ENCODE results near the gene FOXE3. TPM values are rescaled to one million over a fixed set of nuclear protein-coding genes. Genes with fewer than 3 reads are reported as not detected.

Gene FOXE3
- total and polyA plus RNA-seq, 10 of the 15 experiments (the other 5 are each of a cell fraction or from before 2014, with no cell fraction given) = 0.13 TPM; not detected in 9

DNA sequence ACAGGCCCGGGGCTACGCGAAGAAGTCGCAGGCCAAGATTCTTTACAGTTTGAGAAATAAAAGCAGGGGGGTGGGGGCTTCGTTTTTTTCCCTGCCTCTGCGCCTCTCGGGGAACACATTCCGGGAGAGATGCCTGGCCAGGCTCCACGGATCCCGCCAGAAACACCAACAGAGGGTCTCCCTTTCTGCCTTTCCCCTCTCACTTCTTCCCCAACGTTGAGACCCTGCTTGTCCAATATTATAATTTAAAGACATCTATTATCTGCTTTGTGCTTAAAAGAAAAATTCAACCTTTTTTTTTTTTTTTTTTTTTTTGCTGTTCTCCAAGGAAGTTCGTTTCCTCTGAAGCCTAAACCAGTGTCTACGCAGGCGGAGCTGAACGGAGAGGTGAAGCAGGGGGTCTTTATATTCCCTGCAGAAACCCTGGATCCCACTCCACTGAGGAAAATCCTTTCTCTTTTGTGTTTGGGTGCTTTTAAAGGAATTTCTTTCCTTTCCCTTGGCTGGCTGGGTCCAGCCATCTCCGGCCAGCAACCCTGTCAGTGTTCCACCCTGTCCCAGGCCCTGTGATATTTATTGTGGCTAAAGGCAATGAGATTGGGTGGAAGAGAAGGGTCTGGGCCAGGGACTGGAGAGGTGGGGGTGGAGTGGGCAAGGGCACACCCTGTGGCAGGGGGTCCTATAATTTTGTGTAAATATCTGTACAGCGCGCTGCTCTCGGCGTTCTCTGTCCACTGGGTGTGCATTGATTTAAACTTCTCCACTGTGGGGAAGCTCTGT, 23.9 kb downstream of the FOXE3 start:
- ChIA-PET POLR2A (no interaction called here), SMC1A (ENCODE audit: uncharacterized antibody, unreplicated experiment) (no interaction called here), CTCF (interaction anchor here (0.7 to 0.9 kb wide), 2 partner anchors 74 to 286 kb away, joined by 3 to 5 read pairs; no protein-coding TSS in a partner anchor), RAD21 (ENCODE audit: unreplicated experiment) (no interaction called here)
- Histone ChIP-seq H3K9ac (ENCODE audit: control insufficient read depth, insufficient read depth, low read length) (no peak overlapping the region), H3K4me3 (no peak overlapping the region), H3K36me3 (ENCODE audit: control insufficient read depth in 2 of 2, insufficient read depth in 2 of 2, low read length in 1 of 2) (no peaks in the 10 kb centered on the region), H3K27me3 (replicated peaks in 1 of 2; ENCODE audit: control insufficient read depth in 2 of 2, insufficient read depth in 2 of 2, low read length in 1 of 2) (peaks cover 24 to 26% of the 10 kb centered on the region in 2 experiments), H3K79me2 (ENCODE audit: control insufficient read depth, insufficient read depth, low read length) (no peaks in the 10 kb centered on the region; the same call in 1 of the 2 replicates), H3K4me2 (ENCODE audit: control insufficient read depth, insufficient read depth) (no peak overlapping the region), H3K4me1 (ENCODE audit: control insufficient read depth, insufficient read depth, low read length) (no peaks in the 10 kb centered on the region), H4K20me1 (ENCODE audit: control insufficient read depth, insufficient read depth) (no peaks in the 10 kb centered on the region), H3K9me3 (replicated peaks; ENCODE audit: control insufficient read depth, insufficient read depth, low read length) (no peaks in the 10 kb centered on the region; the same call in 2 of the 3 replicates), H3K27ac (ENCODE audit: control insufficient read depth, insufficient read depth) (no peak overlapping the region), H2AFZ (ENCODE audit: control insufficient read depth, low read depth, low read length) (no peak overlapping the region)
- 81% methylated on average over 20 of the region's 20 CpGs for WGBS (ENCODE audit: insufficient coverage, insufficient replicate concordance, low lambda C conversion rate, missing lambda C conversion rate)
- ATAC-seq (no peak), DNase-seq (ENCODE audit: low read depth, low spot score) (no peak), FAIRE-seq (no peak)
- intact Hi-C loops (cut with micrococcal nuclease; ENCODE audit: unreplicated experiment) = loop anchor here (5.0 to 10.0 kb wide), 3 partner anchors 105 to 287 kb away; partner anchors contain the start of gene CMPK1
- in situ Hi-C loops (cut with MboI) = no loop called here
- no TSS peak for BruUV-seq (replicated peaks)
- no peak for TF ChIP-seq SMC3 (IDR thresholded peaks at IDR 0.05; ENCODE audit: borderline replicate concordance, low read length)
- no peak for TF ChIP-seq NR2C2 (IDR thresholded peaks at IDR 0.05; ENCODE audit: borderline replicate concordance, control insufficient read depth, insufficient read length, low read depth)
- TF ChIP-seq SMAD1 (IDR thresholded peaks at IDR 0.05; ENCODE audit: low read depth, partially characterized antibody) = no peak
- TF ChIP-seq ZNF207 (IDR thresholded peaks at IDR 0.05; ENCODE audit: borderline replicate concordance) = no peak
- TF ChIP-seq BCL11A (IDR thresholded peaks at IDR 0.05; ENCODE audit: low read depth, low read length) = no peak
- TF ChIP-seq, protein P1, sequence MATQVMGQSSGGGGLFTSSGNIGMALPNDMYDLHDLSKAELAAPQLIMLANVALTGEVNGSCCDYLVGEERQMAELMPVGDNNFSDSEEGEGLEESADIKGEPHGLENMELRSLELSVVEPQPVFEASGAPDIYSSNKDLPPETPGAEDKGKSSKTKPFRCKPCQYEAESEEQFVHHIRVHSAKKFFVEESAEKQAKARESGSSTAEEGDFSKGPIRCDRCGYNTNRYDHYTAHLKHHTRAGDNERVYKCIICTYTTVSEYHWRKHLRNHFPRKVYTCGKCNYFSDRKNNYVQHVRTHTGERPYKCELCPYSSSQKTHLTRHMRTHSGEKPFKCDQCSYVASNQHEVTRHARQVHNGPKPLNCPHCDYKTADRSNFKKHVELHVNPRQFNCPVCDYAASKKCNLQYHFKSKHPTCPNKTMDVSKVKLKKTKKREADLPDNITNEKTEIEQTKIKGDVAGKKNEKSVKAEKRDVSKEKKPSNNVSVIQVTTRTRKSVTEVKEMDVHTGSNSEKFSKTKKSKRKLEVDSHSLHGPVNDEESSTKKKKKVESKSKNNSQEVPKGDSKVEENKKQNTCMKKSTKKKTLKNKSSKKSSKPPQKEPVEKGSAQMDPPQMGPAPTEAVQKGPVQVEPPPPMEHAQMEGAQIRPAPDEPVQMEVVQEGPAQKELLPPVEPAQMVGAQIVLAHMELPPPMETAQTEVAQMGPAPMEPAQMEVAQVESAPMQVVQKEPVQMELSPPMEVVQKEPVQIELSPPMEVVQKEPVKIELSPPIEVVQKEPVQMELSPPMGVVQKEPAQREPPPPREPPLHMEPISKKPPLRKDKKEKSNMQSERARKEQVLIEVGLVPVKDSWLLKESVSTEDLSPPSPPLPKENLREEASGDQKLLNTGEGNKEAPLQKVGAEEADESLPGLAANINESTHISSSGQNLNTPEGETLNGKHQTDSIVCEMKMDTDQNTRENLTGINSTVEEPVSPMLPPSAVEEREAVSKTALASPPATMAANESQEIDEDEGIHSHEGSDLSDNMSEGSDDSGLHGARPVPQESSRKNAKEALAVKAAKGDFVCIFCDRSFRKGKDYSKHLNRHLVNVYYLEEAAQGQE (IDR thresholded peaks at IDR 0.05; ENCODE audit: low read depth, low read length) = no peak
- TF ChIP-seq ZNF622 (IDR thresholded peaks at IDR 0.05) = no peak
- no peak for TF ChIP-seq STAT1 (conservative IDR thresholded peaks at IDR 0.05)
- no peak for TF ChIP-seq HDAC2 (IDR thresholded peaks at IDR 0.05)
- TF ChIP-seq, protein P2, sequence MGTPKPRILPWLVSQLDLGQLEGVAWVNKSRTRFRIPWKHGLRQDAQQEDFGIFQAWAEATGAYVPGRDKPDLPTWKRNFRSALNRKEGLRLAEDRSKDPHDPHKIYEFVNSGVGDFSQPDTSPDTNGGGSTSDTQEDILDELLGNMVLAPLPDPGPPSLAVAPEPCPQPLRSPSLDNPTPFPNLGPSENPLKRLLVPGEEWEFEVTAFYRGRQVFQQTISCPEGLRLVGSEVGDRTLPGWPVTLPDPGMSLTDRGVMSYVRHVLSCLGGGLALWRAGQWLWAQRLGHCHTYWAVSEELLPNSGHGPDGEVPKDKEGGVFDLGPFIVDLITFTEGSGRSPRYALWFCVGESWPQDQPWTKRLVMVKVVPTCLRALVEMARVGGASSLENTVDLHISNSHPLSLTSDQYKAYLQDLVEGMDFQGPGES (IDR thresholded peaks at IDR 0.05) = no peak
- no peak for TF ChIP-seq NBN (IDR thresholded peaks at IDR 0.05)
- TF ChIP-seq KLF5 (IDR thresholded peaks at IDR 0.05; ENCODE audit: partially characterized antibody) = no peak
- TF ChIP-seq CBX5 (IDR thresholded peaks at IDR 0.05; ENCODE audit: low read depth) = no peak
- TF ChIP-seq ZNF274 (IDR thresholded peaks at IDR 0.05; ENCODE audit: insufficient read depth, insufficient read length) = no peak
- TF ChIP-seq MYC (IDR thresholded peaks at IDR 0.05; ENCODE audit: insufficient read depth, insufficient read length, insufficient replicate concordance, low read length, severe bottlenecking) = no peak
- TF ChIP-seq, protein P3, sequence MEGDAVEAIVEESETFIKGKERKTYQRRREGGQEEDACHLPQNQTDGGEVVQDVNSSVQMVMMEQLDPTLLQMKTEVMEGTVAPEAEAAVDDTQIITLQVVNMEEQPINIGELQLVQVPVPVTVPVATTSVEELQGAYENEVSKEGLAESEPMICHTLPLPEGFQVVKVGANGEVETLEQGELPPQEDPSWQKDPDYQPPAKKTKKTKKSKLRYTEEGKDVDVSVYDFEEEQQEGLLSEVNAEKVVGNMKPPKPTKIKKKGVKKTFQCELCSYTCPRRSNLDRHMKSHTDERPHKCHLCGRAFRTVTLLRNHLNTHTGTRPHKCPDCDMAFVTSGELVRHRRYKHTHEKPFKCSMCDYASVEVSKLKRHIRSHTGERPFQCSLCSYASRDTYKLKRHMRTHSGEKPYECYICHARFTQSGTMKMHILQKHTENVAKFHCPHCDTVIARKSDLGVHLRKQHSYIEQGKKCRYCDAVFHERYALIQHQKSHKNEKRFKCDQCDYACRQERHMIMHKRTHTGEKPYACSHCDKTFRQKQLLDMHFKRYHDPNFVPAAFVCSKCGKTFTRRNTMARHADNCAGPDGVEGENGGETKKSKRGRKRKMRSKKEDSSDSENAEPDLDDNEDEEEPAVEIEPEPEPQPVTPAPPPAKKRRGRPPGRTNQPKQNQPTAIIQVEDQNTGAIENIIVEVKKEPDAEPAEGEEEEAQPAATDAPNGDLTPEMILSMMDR (IDR thresholded peaks at IDR 0.05 in 2 of 3, conservative IDR thresholded peaks at IDR 0.05 in 1 of 3; ENCODE audit: control insufficient read depth in 2 of 3, extremely low read depth in 1 of 3, insufficient read depth in 1 of 3, low read depth in 3 of 3, low read length in 3 of 3) = no peak
- TF ChIP-seq YY1 (IDR thresholded peaks at IDR 0.05; ENCODE audit: low read depth, low read length) = no peak
- TF ChIP-seq TBL1XR1 (IDR thresholded peaks at IDR 0.05; ENCODE audit: low read depth, low read length) = no peak
